ENCODE measurements around the gene ARVCF.

ARVCF gene

GRCh38 chr22:20051927-20052308, 35.3 kb upstream of the ARVCF start:
- H3K4me1 ChIP-seq: no peaks in the 10 kb centered on the region
- intact Hi-C loops (cut with DNase I; ENCODE audit: low total_unique reads): no loop called here
- no peak overlapping the region for H3K4me3 ChIP-seq
- H3K36me3 ChIP-seq: peaks cover 42 to 85% (median 70%) of the 10 kb centered on the region in 3 donors
- DNase-seq: no peak
- no peaks in the 10 kb centered on the region for H3K27me3 ChIP-seq
- H3K27ac ChIP-seq: no peak overlapping the region
- no peak for TF ChIP-seq CTCF (IDR thresholded peaks at IDR 0.05)
- H3K9me3 ChIP-seq: no peaks in the 10 kb centered on the region

- intact Hi-C loops (cut with DNase I; ENCODE audit: low total_unique reads): no loop called here
- H3K9me3 ChIP-seq: no peaks in the 10 kb centered on the region
- peaks cover 34 to 68% (median 67%) of the 10 kb centered on the region in 3 donors for H3K36me3 ChIP-seq
Observed at GRCh38 chr22:20046730-20047129, 30.1 kb upstream of the ARVCF start.

GRCh38 chr22:20044495-20045151, 28.0 kb upstream of the ARVCF start:
- no peak for DNase-seq
- TF ChIP-seq CTCF (IDR thresholded peaks at IDR 0.05): no peak
- Histone ChIP-seq H3K9me3 (no peaks in the 10 kb centered on the region), H3K27me3 (no peaks in the 10 kb centered on the region), H3K36me3 (peaks cover 40 to 86% (median 76%) of the 10 kb centered on the region in 3 donors), H3K27ac (no peak overlapping the region), H3K4me3 (no peak overlapping the region), H3K4me1 (no peaks in the 10 kb centered on the region)
- intact Hi-C loops (cut with DNase I; ENCODE audit: low total_unique reads): no loop called here

More at GRCh38 chr22:20046730-20047129, 30.1 kb upstream of the ARVCF start:
- H3K27ac ChIP-seq: no peak overlapping the region
- H3K27me3 ChIP-seq: no peaks in the 10 kb centered on the region
- TF ChIP-seq CTCF (IDR thresholded peaks at IDR 0.05): no peak
- no peak for DNase-seq
- H3K4me1 ChIP-seq: no peaks in the 10 kb centered on the region
- H3K4me3 ChIP-seq: no peak overlapping the region

- intact Hi-C loops (cut with DNase I; ENCODE audit: low total_unique reads): no loop called here
- Histone ChIP-seq H3K27ac (no peak overlapping the region), H3K36me3 (peaks cover 40 to 92% (median 77%) of the 10 kb centered on the region in 3 donors), H3K4me1 (no peaks in the 10 kb centered on the region), H3K4me3 (no peak overlapping the region), H3K27me3 (no peaks in the 10 kb centered on the region), H3K9me3 (no peaks in the 10 kb centered on the region)
- TF ChIP-seq CTCF (IDR thresholded peaks at IDR 0.05): no peak
- no peak for DNase-seq
Observed at GRCh38 chr22:20043997-20044342, 27.3 kb upstream of the ARVCF start.

GRCh38 chr22:20043057-20043996, 26.7 kb upstream of the ARVCF start:
- Histone ChIP-seq H3K36me3 (peaks cover 41 to 92% (median 75%) of the 10 kb centered on the region in 3 donors), H3K4me3 (no peak overlapping the region), H3K27me3 (no peaks in the 10 kb centered on the region), H3K27ac (no peak overlapping the region), H3K9me3 (no peaks in the 10 kb centered on the region), H3K4me1 (no peaks in the 10 kb centered on the region)
- DNase-seq: no peak
- no peak for TF ChIP-seq CTCF (IDR thresholded peaks at IDR 0.05)
- intact Hi-C loops (cut with DNase I; ENCODE audit: low total_unique reads): no loop called here
